GM23248 (cell line): ENCODE data around the gene PTCD2. TPM values are rescaled to one million over a fixed set of nuclear protein-coding genes. Genes with fewer than 3 reads are reported as not detected.
"Not testable (repeated sequence)": the region's sequence is repeated elsewhere in the genome, so short reads cannot be mapped to it uniquely, and the experiment has no call there.

Experiments
- DNase-seq: peaks from one replicate; pipeline ENCODE4 v3.0.0-alpha.2; 2015
- H2AFZ ChIP-seq: fragments of 200-600 bp; sonication (generic); 2 replicates; pipeline ENCODE4 v1.6.1; 2016; ENCODE audit warnings: antibody characterized with exemption
- H3F3A ChIP-seq: fragments of 200-600 bp; sonication (generic); 2 replicates; pipeline ENCODE4 v1.6.1; 2016; ENCODE audit warnings: mild to moderate bottlenecking, antibody characterized with exemption, mixed run types; ENCODE audit not compliant: insufficient read depth
- H3K27ac ChIP-seq: fragments of 200-600 bp; sonication (generic); 2 replicates; pipeline ENCODE4 v1.5.1; 2016; ENCODE audit warnings: mild to moderate bottlenecking
- H3K27me3 ChIP-seq: fragments of 200-600 bp; sonication (generic); replicated peaks from 2 replicates; pipeline ENCODE4 v1.6.1; 2016; ENCODE audit warnings: mild to moderate bottlenecking; ENCODE audit not compliant: insufficient read depth
- H3K36me3 ChIP-seq: fragments of 200-600 bp; sonication (generic); 2 replicates; pipeline ENCODE4 v1.6.1; 2016; ENCODE audit warnings: low read depth, mild to moderate bottlenecking
- H3K4me1 ChIP-seq: fragments of 200-600 bp; sonication (generic); 2 replicates; pipeline ENCODE4 v1.6.1; 2016; ENCODE audit warnings: mild to moderate bottlenecking; ENCODE audit not compliant: insufficient read depth
- H3K4me2 ChIP-seq: fragments of 200-600 bp; sonication (generic); one replicate; pipeline ENCODE4 v1.6.1; 2016; ENCODE audit warnings: mild to moderate bottlenecking; ENCODE audit not compliant: unreplicated experiment
- H3K4me3 ChIP-seq: fragments of 200-600 bp; sonication (generic); 2 replicates; pipeline ENCODE4 v1.5.1; 2016; ENCODE audit warnings: mild to moderate bottlenecking
- H3K79me2 ChIP-seq: fragments of 200-600 bp; sonication (generic); 2 replicates; pipeline ENCODE4 v1.6.1; 2016; ENCODE audit warnings: mild to moderate bottlenecking; ENCODE audit not compliant: insufficient read depth
- H3K9ac ChIP-seq: fragments of 200-600 bp; sonication (generic); 2 replicates; pipeline ENCODE4 v1.6.1; 2016; ENCODE audit warnings: mild to moderate bottlenecking
- H3K9me2 ChIP-seq: fragments of 200-600 bp; sonication (generic); 2 replicates; pipeline ENCODE4 v1.6.1; 2016; ENCODE audit warnings: mixed run types, mild to moderate bottlenecking, moderate library complexity; ENCODE audit not compliant: insufficient read depth
- H3K9me3 ChIP-seq: fragments of 200-600 bp; sonication (generic); one replicate; pipeline ENCODE4 v1.6.1; 2017; ENCODE audit warnings: low read depth
- H4K20me1 ChIP-seq: fragments of 200-600 bp; sonication (generic); 2 replicates; pipeline ENCODE4 v1.6.0; 2016; ENCODE audit not compliant: insufficient read depth
- EZH2 ChIP-seq: fragments of 200-600 bp; sonication (generic); IDR thresholded peaks from 2 replicates; pipeline ENCODE4 v1.6.1; 2018; ENCODE audit warnings: antibody characterized with exemption, mild to moderate bottlenecking; ENCODE audit not compliant: insufficient read depth, poor library complexity, severe bottlenecking
- EZH2phosphoT487 ChIP-seq: fragments of 200-600 bp; sonication (generic); IDR thresholded peaks from 2 replicates; pipeline ENCODE4 v1.6.1; 2018; ENCODE audit warnings: antibody characterized with exemption, moderate library complexity, mild to moderate bottlenecking, low read depth; ENCODE audit not compliant: insufficient read depth
- WGBS, 2 experiments: methylation state at CpG; one replicate each; pipeline ENCODE4 v1.1.6; 2015 to 2017; ENCODE audit warnings: low lambda C conversion rate in 2 of 2, low coverage in 1 of 2; ENCODE audit errors: missing lambda C conversion rate in 2 of 2; 5-methylcytosine and 5-hydroxymethylcytosine counted together
- in situ Hi-C: fragments of 300-500 bp; cut with MboI; formaldehyde crosslinking; loops from 2 replicates; pipeline ENCODE4 v1.15.0; 2020
- polyA plus RNA-seq: library from polyadenylated mRNA; unstranded; fragments of >200 nt; fragmentation: Nextera tagmentation; extraction: Ambion mirVana; gene quantifications from 2 replicates; pipeline ENCODE4 v1.2.1, GENCODE V29; 2016
- total RNA-seq: library from RNA; depleted of rRNA; stranded (reverse); fragments of >200 nt; shearing (Covaris generic); gene quantifications from 2 replicates; pipeline ENCODE4 v1.2.3, GENCODE V29; 2014

The PTCD2 gene
- total and polyA plus RNA-seq, 2 experiments from 2014 or later, result 11.1 to 15.5 TPM

DNA sequence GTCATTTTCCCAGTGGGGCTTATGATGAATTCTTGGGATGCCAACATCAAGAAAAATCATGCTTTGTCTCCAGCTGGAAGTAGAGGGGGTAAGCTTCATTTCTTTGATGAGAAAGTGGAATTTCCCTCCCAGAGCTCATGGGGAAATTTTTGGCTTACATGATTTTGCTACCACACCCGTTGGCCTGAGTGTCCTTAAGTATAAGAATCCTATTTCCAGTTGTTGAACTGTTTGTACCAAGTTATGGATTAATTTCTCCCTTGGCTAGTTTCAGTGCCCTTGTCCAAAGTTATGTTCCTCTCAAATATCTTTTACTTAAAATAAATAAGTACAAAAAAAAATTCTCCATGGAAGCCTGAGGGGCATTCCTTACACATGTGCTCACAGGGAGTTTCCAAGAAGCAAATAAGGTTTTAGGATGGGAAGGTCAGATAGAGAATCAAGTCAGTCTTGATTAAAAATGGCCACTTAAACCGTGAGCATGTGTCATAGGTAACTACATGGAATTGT lies 82.3 kb downstream of the PTCD2 start:
- Histone ChIP-seq H2AFZ (peak overlapping the region; percentile 3; the same call in 1 of the 2 replicates), H3K36me3 (no peaks in the 10 kb centered on the region), H3K4me3 (no peak overlapping the region), H3K27me3 (no peaks in the 10 kb centered on the region), H3K9me3 (no peaks in the 10 kb centered on the region), H3K9ac (no peak overlapping the region), H4K20me1 (no peaks in the 10 kb centered on the region), H3F3A (peaks cover 14% of the 10 kb centered on the region), H3K79me2 (no peaks in the 10 kb centered on the region), H3K9me2 (no peaks in the 10 kb centered on the region), H3K4me1 (peaks cover 17% of the 10 kb centered on the region), H3K4me2 (peak overlapping the region; percentile 10), H3K27ac (peak overlapping the region; percentile 48)
- peak; percentile 64 for DNase-seq
- no peak for TF ChIP-seq EZH2
- WGBS, 2 experiments, result 3 to 4% methylated on average over 2 of the region's 2 CpGs
- in situ Hi-C loops, result no loop called here

DNA sequence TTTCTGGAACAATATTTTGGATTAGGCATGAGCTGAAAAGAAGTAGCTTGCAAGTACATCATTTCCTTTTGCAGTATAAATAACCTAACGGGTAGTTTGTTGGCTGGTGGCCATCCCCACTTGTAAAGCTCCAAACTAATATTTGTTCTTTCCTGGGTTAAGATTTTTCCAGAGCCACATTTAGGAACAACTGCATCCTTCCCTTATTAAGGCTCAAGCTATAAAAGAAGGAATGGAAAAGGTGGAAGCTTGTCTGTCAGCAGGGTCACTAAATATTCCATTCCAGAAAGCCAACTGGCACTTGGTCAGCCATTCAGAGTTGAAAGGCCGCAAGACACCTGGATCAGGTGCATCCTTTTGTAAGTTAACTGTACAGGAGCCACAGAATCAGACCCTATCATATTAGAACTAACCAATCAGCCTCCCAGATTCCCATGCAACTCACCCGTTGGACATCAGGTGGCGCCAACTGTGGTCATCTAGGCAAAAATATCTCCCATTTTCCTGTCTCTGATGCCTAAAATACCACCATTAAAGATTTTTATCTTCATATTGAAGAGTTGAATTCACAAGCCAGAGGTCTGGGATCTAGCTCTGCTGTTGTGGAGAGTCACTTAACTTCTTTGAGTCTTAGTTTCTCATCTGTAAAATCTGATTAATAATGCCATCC lies 82.9 kb downstream of the PTCD2 start:
- TF ChIP-seq EZH2, result no peak
- TF ChIP-seq EZH2phosphoT487, result no peak
- 58 to 60% methylated on average over 4 of the region's 4 CpGs for WGBS, 2 experiments

DNA sequence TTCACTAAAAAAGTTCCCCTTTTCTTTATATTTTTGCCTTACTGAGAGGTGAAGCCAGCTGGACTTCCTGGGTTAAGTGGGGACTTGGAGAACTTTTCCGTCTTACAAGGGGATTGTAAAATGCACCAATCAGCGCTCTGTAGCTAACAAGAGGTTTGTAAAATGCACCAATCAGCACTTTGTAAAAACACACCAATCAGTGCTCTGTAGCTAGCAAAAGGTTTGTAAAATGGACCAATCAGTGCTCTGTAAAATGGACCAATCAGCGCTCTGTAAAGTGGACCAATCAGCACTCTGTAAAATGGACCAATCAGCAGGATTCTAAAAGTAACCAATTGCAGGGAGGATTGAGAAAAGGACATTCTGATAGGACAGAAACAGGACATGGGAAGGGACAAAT lies 84.6 kb downstream of the PTCD2 start:
- H3K4me3 ChIP-seq, H3K4me2 ChIP-seq, H3K36me3 ChIP-seq, H3K27ac ChIP-seq, H2AFZ ChIP-seq, H4K20me1 ChIP-seq, H3K27me3 ChIP-seq, in situ Hi-C loops, DNase-seq, H3K79me2 ChIP-seq, H3K9ac ChIP-seq, H3K9me2 ChIP-seq, H3K9me3 ChIP-seq: not testable (repeated sequence)
- Histone ChIP-seq H3K4me1 (peaks cover 29% of the 10 kb centered on the region), H3F3A (peaks cover 14% of the 10 kb centered on the region)
- 93 to 96% methylated on average over 3 of the region's 3 CpGs for WGBS, 2 experiments

More for the DNA sequence above, 82.9 kb downstream of the PTCD2 start:
- peaks cover 14% of the 10 kb centered on the region for H3F3A ChIP-seq
- no peaks in the 10 kb centered on the region for H3K27me3 ChIP-seq
- peak overlapping the region; percentile 48; the same call in 1 of the 2 replicates for H3K27ac ChIP-seq
- H3K79me2 ChIP-seq, result no peaks in the 10 kb centered on the region
- H3K9me2 ChIP-seq, result no peaks in the 10 kb centered on the region
- H3K9ac ChIP-seq, result no peak overlapping the region
- peak overlapping the region; percentile 10 for H3K4me2 ChIP-seq
- H3K4me3 ChIP-seq, result no peak overlapping the region
- DNase-seq, result peak; percentile 27
- H3K36me3 ChIP-seq, result no peaks in the 10 kb centered on the region
- in situ Hi-C loops, result no loop called here
- peaks cover 17% of the 10 kb centered on the region for H3K4me1 ChIP-seq
- H3K9me3 ChIP-seq, result no peaks in the 10 kb centered on the region
- no peaks in the 10 kb centered on the region for H4K20me1 ChIP-seq
- no peak overlapping the region; the same call in 1 of the 2 replicates for H2AFZ ChIP-seq

DNA sequence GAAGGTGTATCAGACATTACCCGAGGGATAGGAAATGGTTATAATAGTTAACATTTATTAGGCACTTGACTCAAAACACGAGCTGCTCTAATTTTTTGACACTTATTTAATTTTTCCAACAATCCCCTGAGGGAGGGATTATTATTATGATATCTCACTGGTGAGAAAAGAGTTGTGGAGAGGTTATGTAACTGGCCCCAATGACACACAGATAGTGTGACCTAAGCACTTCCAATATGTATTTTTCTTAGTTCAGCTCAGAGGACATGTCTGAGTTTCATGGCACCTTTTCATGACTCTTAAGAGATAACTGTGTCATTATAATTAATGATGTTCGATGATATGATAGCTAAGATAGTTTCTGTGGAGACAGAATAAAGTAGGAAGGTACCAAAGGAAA lies 86.9 kb downstream of the PTCD2 start:
- Histone ChIP-seq H3K4me1 (peaks cover 47% of the 10 kb centered on the region), H4K20me1 (no peaks in the 10 kb centered on the region), H3K36me3 (no peaks in the 10 kb centered on the region), H3K4me3 (no peak overlapping the region), H3K9me2 (no peaks in the 10 kb centered on the region), H3F3A (peaks cover 24% of the 10 kb centered on the region), H3K79me2 (no peaks in the 10 kb centered on the region), H3K27me3 (no peaks in the 10 kb centered on the region), H3K9me3 (no peaks in the 10 kb centered on the region), H3K27ac (no peak overlapping the region), H3K9ac (no peak overlapping the region), H2AFZ (no peak overlapping the region), H3K4me2 (no peak overlapping the region)
- 93 to 94% methylated on average over 3 of the region's 3 CpGs for WGBS, 2 experiments
- DNase-seq, result no peak
- TF ChIP-seq EZH2, result no peak
- TF ChIP-seq EZH2phosphoT487, result no peak
- in situ Hi-C loops, result no loop called here
